SK-N-SH (cell line): ENCODE results near the gene IDH1. TPM values are rescaled to one million over a fixed set of nuclear protein-coding genes. Genes with fewer than 3 reads are reported as not detected.

ENCODE experiments used
- CTCF ChIA-PET: fragments of 300-600, 350-600 bp; formaldehyde crosslinking; extraction: SDS; loops from one replicate; lab custom pipeline; 2021; lab: Yijun Ruan, JAX
- POLR2A ChIA-PET: fragments of 350-600 bp; sonication (Branson Sonifier 250); formaldehyde crosslinking; extraction: SDS; loops from one replicate; lab custom pipeline; 2020; ENCODE audit warnings: antibody characterized with exemption, inconsistent platforms; lab: Yijun Ruan, JAX
- DNase-seq: peaks from one replicate; pipeline ENCODE4 v3.0.0; 2012
- H2AFZ ChIP-seq: fragments of 200-600 bp; sonication (generic); 2 replicates; pipeline ENCODE4 v1.8.1; 2016; ENCODE audit warnings: antibody characterized with exemption, mild to moderate bottlenecking, low read depth
- H3F3A ChIP-seq: fragments of 200-600 bp; sonication (generic); replicated peaks from 2 replicates; pipeline ENCODE3; 2016; ENCODE audit warnings: antibody characterized with exemption, mild to moderate bottlenecking; ENCODE audit not compliant: insufficient read depth
- H3K27ac ChIP-seq, 2 experiments: fragments of 200-500 bp in 1 of 2; fragments of 200-600 bp in 1 of 2; sonication (Bioruptor generic) in 1 of 2; sonication (generic), shearing (Covaris generic) in 1 of 2; 2 replicates each; pipeline versions ENCODE4 v1.5.1 to v1.6.1; 2014 to 2016; ENCODE audit warnings: low read depth in 2 of 2, inconsistent platforms in 1 of 2, low read length in 1 of 2, mild to moderate bottlenecking in 1 of 2, mixed read lengths in 1 of 2
- H3K27me3 ChIP-seq: fragments of 200-600 bp; sonication (generic), shearing (Covaris generic); 2 replicates; pipeline ENCODE4 v1.6.1; 2016; ENCODE audit warnings: mixed run types; ENCODE audit not compliant: insufficient read depth
- H3K36me3 ChIP-seq, 2 experiments: fragments of 200-500 bp in 1 of 2; fragments of 200-600 bp in 1 of 2; sonication (Bioruptor generic) in 1 of 2; sonication (generic) in 1 of 2; replicated peaks in 1 of 2; 2 replicates each; pipeline versions ENCODE3 to v1.5.1; 2014 to 2016; ENCODE audit warnings: low read length in 1 of 2, mild to moderate bottlenecking in 1 of 2; ENCODE audit not compliant: insufficient read depth in 2 of 2, control insufficient read depth in 1 of 2
- H3K4me1 ChIP-seq, 2 experiments: fragments of 200-500 bp in 1 of 2; fragments of 200-600 bp in 1 of 2; sonication (Bioruptor generic) in 1 of 2; sonication (generic), shearing (Covaris generic) in 1 of 2; 2 replicates each; pipeline versions ENCODE4 v1.5.1 to v1.6.1; 2014 to 2016; ENCODE audit warnings: low read depth in 1 of 2, low read length in 1 of 2, mixed run types in 1 of 2; ENCODE audit not compliant: insufficient read depth in 2 of 2, control insufficient read depth in 1 of 2
- H3K4me2 ChIP-seq: fragments of 200-600 bp; sonication (generic), shearing (Covaris generic); 2 replicates; pipeline ENCODE4 v1.6.1; 2017; ENCODE audit warnings: mixed run types
- H3K4me3 ChIP-seq, 2 experiments: fragments of 200-500 bp in 1 of 2; fragments of 200-600 bp in 1 of 2; sonication (Bioruptor generic) in 1 of 2; sonication (generic), shearing (Covaris generic) in 1 of 2; 2 replicates each; pipeline versions ENCODE4 v1.5.1 to v1.8.1; 2014 to 2016; ENCODE audit warnings: low read depth in 2 of 2, inconsistent platforms in 1 of 2, low read length in 1 of 2, mild to moderate bottlenecking in 1 of 2, mixed read lengths in 1 of 2, moderate library complexity in 1 of 2
- H3K79me2 ChIP-seq: fragments of 200-600 bp; sonication (generic); 2 replicates; pipeline ENCODE4 v1.8.1; 2017; ENCODE audit warnings: mild to moderate bottlenecking; ENCODE audit not compliant: insufficient read depth
- H3K9ac ChIP-seq: fragments of 200-600 bp; sonication (generic); 2 replicates; pipeline ENCODE4 v1.6.1; 2017; ENCODE audit warnings: mixed run types
- H3K9me2 ChIP-seq: fragments of 200-600 bp; sonication (generic); 2 replicates; pipeline ENCODE4 v1.6.1; 2017; ENCODE audit warnings: mixed run types
- H3K9me3 ChIP-seq: fragments of 200-600 bp; sonication (generic); 2 replicates; pipeline ENCODE4 v1.6.1; 2017; ENCODE audit warnings: mixed run types, mild to moderate bottlenecking, moderate library complexity
- H4K20me1 ChIP-seq: fragments of 200-600 bp; sonication (generic); 2 replicates; pipeline ENCODE4 v1.6.1; 2017; ENCODE audit warnings: mild to moderate bottlenecking, mixed run types; ENCODE audit not compliant: insufficient read depth
- ELF1 ChIP-seq: IDR thresholded peaks from 2 replicates; pipeline ENCODE4 v1.4.0; 2012
- EZH2phosphoT487 ChIP-seq: fragments of 200-600 bp; sonication (generic); IDR thresholded peaks from 2 replicates; pipeline ENCODE4 v1.6.1; 2017; ENCODE audit warnings: low read depth, mixed run types, mild to moderate bottlenecking, antibody characterized with exemption, moderate library complexity, borderline replicate concordance
- FOXJ3 ChIP-seq: sonication (generic); formaldehyde crosslinking; IDR thresholded peaks from 2 replicates; pipeline ENCODE4 v1.5.1; 2020; ENCODE audit warnings: mild to moderate bottlenecking, missing genetic modification reagents
- GABPA ChIP-seq: IDR thresholded peaks from 2 replicates; pipeline ENCODE4 v1.4.0; 2012; ENCODE audit warnings: low read depth, mild to moderate bottlenecking
- GATA2 ChIP-seq: sonication (generic); formaldehyde crosslinking; IDR thresholded peaks from 2 replicates; pipeline ENCODE4 v1.5.0; 2020; ENCODE audit warnings: mild to moderate bottlenecking, missing genetic modification reagents
- JUND ChIP-seq: IDR thresholded peaks from 2 replicates; pipeline ENCODE4 v1.4.0; 2012
- MEF2A ChIP-seq: IDR thresholded peaks from 2 replicates; pipeline ENCODE4 v1.4.0; 2012; ENCODE audit warnings: low read depth, borderline replicate concordance
- RAD21 ChIP-seq: IDR thresholded peaks from 2 replicates; pipeline ENCODE4 v1.6.1; 2012; ENCODE audit warnings: mild to moderate bottlenecking, low read length
- RXRA ChIP-seq: IDR thresholded peaks from 2 replicates; pipeline ENCODE4 v1.4.0; 2012; ENCODE audit warnings: low read depth, mild to moderate bottlenecking, borderline replicate concordance
- SMC3 ChIP-seq: IDR thresholded peaks from 2 replicates; pipeline ENCODE4 v1.6.1; 2012; ENCODE audit warnings: low read depth, low read length, improper control_type of control experiment
- TCF12 ChIP-seq: IDR thresholded peaks from 2 replicates; pipeline ENCODE4 v1.4.0; 2012
- TEAD4 ChIP-seq: IDR thresholded peaks from 2 replicates; pipeline ENCODE4 v1.4.0; 2012; ENCODE audit warnings: mild to moderate bottlenecking, borderline replicate concordance; ENCODE audit not compliant: insufficient read depth
- YY1 ChIP-seq: IDR thresholded peaks from 2 replicates; pipeline ENCODE4 v1.4.0; 2012; ENCODE audit warnings: low read depth, mild to moderate bottlenecking
- WGBS: methylation state at CpG from one replicate; pipeline ENCODE4 v1.1.6; 2017; ENCODE audit warnings: low lambda C conversion rate; 5-methylcytosine and 5-hydroxymethylcytosine counted together
- polyA plus RNA-seq, 3 experiments: library from polyadenylated mRNA; depleted of rRNA; stranded (reverse); fragments of >200 nt; gene quantifications; 2 replicates each; pipeline ENCODE4 v1.2.3, GENCODE V29; 2012
- TF ChIP-seq, protein P1 (sequence below): fragments of 150-350 bp; IDR thresholded peaks from 2 replicates; pipeline ENCODE4 v1.6.1; 2016; ENCODE audit warnings: mild to moderate bottlenecking, low read depth, low read length
- TF ChIP-seq, protein P2 (sequence below): IDR thresholded peaks from 2 replicates; pipeline ENCODE4 v1.4.0; 2012; ENCODE audit warnings: low read depth, borderline replicate concordance
- TF ChIP-seq, protein P3 (sequence below): IDR thresholded peaks from 2 replicates; pipeline ENCODE4 v1.4.0; 2012; ENCODE audit warnings: low read depth

IDH1 gene
- polyA plus RNA-seq, 1 of the 3 experiments (the other 2 are of a cell fraction) = 43.4 TPM

DNA sequence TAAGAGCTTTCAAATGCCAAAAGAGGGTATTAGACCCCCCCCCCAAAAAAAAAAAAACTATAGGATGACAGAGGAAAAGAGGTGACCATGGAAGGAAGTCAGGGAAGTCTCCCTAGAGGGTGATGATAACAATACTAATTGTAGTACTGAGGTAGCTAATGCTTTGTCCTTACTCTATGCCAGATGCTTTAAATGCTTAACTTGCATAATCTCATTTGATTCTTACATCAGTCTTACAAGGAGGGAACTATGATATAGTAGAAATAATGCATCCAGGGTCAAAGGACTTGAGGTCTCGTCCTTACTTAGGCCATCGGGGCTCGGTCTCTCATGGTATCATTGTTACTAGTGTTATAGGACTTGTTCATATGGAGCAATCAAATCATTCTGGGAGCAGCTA, 9.1 kb downstream of the IDH1 start:
- no peaks in the 10 kb centered on the region for H3K9me3 ChIP-seq
- no peak overlapping the region for H3K4me2 ChIP-seq
- DNase-seq = no peak
- H3K9ac ChIP-seq = no peak overlapping the region
- no peaks in the 10 kb centered on the region for H3K79me2 ChIP-seq
- CTCF ChIA-PET = interaction anchor here (0.8 to 2.7 kb wide), 3 partner anchors 8 to 143 kb away, joined by 5 to 10 read pairs (median 7); no protein-coding TSS in a partner anchor
- H3K27ac ChIP-seq = no peak overlapping the region
- H2AFZ ChIP-seq = no peak overlapping the region
- no peaks in the 10 kb centered on the region for H4K20me1 ChIP-seq
- no peaks in the 10 kb centered on the region for H3K4me1 ChIP-seq
- H3K4me3 ChIP-seq = no peak overlapping the region
- H3K36me3 ChIP-seq = peaks cover 50 to 75% of the 10 kb centered on the region in 2 experiments
- H3K9me2 ChIP-seq = no peaks in the 10 kb centered on the region
- no peaks in the 10 kb centered on the region for H3F3A ChIP-seq
- POLR2A ChIA-PET = no interaction called here
- no peak for TF ChIP-seq MEF2A
- WGBS = 95% methylated on average over 3 of the region's 3 CpGs
- no peaks in the 10 kb centered on the region for H3K27me3 ChIP-seq

DNA sequence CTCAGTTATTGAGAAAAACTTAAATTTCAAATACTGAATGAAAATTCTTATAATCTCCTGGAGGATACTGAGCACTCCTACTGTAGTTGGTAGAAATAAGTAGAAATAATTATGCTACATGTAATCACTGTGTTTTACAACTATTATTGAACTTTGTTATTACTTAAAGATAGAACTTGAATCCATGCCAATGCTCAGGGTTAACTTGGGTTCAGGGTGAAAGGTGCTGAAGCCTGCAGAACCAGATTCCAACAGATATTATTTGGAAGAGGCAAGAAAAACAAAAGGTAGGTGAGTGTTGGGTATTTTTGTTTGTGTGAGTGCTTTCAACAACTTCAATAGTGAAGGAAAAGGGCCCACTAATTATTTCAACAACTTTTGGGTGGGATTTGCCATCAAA, 10.4 kb downstream of the IDH1 start:
- CTCF ChIA-PET = interaction anchor here (1.9 to 2.7 kb wide), 2 partner anchors 9 to 142 kb away, joined by 7 to 10 read pairs; no protein-coding TSS in a partner anchor
- Histone ChIP-seq H3F3A (no peaks in the 10 kb centered on the region), H3K36me3 (peaks cover 42 to 73% of the 10 kb centered on the region in 2 experiments), H3K9ac (no peak overlapping the region), H2AFZ (no peak overlapping the region), H3K27ac (no peak overlapping the region), H3K4me1 (no peaks in the 10 kb centered on the region), H3K79me2 (no peaks in the 10 kb centered on the region), H3K4me3 (no peak overlapping the region), H4K20me1 (no peaks in the 10 kb centered on the region), H3K27me3 (no peaks in the 10 kb centered on the region), H3K4me2 (no peak overlapping the region), H3K9me3 (no peaks in the 10 kb centered on the region), H3K9me2 (no peaks in the 10 kb centered on the region)
- POLR2A ChIA-PET = no interaction called here
- TF ChIP-seq GATA2 = no peak
- TF ChIP-seq, protein P1, sequence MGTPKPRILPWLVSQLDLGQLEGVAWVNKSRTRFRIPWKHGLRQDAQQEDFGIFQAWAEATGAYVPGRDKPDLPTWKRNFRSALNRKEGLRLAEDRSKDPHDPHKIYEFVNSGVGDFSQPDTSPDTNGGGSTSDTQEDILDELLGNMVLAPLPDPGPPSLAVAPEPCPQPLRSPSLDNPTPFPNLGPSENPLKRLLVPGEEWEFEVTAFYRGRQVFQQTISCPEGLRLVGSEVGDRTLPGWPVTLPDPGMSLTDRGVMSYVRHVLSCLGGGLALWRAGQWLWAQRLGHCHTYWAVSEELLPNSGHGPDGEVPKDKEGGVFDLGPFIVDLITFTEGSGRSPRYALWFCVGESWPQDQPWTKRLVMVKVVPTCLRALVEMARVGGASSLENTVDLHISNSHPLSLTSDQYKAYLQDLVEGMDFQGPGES = no peak
- no peak for TF ChIP-seq TEAD4
- TF ChIP-seq, protein P2, sequence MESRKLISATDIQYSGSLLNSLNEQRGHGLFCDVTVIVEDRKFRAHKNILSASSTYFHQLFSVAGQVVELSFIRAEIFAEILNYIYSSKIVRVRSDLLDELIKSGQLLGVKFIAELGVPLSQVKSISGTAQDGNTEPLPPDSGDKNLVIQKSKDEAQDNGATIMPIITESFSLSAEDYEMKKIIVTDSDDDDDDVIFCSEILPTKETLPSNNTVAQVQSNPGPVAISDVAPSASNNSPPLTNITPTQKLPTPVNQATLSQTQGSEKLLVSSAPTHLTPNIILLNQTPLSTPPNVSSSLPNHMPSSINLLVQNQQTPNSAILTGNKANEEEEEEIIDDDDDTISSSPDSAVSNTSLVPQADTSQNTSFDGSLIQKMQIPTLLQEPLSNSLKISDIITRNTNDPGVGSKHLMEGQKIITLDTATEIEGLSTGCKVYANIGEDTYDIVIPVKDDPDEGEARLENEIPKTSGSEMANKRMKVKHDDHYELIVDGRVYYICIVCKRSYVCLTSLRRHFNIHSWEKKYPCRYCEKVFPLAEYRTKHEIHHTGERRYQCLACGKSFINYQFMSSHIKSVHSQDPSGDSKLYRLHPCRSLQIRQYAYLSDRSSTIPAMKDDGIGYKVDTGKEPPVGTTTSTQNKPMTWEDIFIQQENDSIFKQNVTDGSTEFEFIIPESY = no peak
- TF ChIP-seq FOXJ3 (CRISPR knock-in tag) = no peak
- TF ChIP-seq TCF12 = no peak
- no peak for TF ChIP-seq RAD21
- TF ChIP-seq GABPA = no peak
- TF ChIP-seq MEF2A = no peak
- TF ChIP-seq JUND = no peak
- TF ChIP-seq, protein P3, sequence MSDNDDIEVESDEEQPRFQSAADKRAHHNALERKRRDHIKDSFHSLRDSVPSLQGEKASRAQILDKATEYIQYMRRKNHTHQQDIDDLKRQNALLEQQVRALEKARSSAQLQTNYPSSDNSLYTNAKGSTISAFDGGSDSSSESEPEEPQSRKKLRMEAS = no peak
- TF ChIP-seq SMC3 = no peak
- no peak for TF ChIP-seq YY1
- no peak for TF ChIP-seq EZH2phosphoT487
- TF ChIP-seq ELF1 = no peak
- no peak for TF ChIP-seq RXRA
- DNase-seq = no peak
